ENCODE data around the gene TSTD1. TPM values are rescaled to one million over a fixed set of nuclear protein-coding genes. Genes with fewer than 3 reads are reported as not detected.

Gene TSTD1
- not detected for total RNA-seq (2021; fragmentation: NEBNext Ultra II Directional; extraction: Animal tissue kit (Norgen Biotek cat#: 25700))
- long read RNA-seq: 0 reads

- no peaks in the 10 kb centered on the region; the same call in 1 of the 2 replicates for H3K27me3 Mint-ChIP-seq (ENCODE audit: insufficient read depth)
- no peak for DNase-seq
- H3K4me3 Mint-ChIP-seq: no peak within 1 kb of the TSS
- TF ChIP-seq, protein P1, sequence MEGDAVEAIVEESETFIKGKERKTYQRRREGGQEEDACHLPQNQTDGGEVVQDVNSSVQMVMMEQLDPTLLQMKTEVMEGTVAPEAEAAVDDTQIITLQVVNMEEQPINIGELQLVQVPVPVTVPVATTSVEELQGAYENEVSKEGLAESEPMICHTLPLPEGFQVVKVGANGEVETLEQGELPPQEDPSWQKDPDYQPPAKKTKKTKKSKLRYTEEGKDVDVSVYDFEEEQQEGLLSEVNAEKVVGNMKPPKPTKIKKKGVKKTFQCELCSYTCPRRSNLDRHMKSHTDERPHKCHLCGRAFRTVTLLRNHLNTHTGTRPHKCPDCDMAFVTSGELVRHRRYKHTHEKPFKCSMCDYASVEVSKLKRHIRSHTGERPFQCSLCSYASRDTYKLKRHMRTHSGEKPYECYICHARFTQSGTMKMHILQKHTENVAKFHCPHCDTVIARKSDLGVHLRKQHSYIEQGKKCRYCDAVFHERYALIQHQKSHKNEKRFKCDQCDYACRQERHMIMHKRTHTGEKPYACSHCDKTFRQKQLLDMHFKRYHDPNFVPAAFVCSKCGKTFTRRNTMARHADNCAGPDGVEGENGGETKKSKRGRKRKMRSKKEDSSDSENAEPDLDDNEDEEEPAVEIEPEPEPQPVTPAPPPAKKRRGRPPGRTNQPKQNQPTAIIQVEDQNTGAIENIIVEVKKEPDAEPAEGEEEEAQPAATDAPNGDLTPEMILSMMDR (IDR thresholded peaks at IDR 0.05): no peak
- no peak within 1 kb of the TSS for H3K27ac Mint-ChIP-seq
- no peaks in the 10 kb centered on the region for H3K9me3 Mint-ChIP-seq
- peaks cover 9% of the 10 kb centered on the region for H3K36me3 Mint-ChIP-seq (ENCODE audit: low read depth)
- H3K4me1 Mint-ChIP-seq (ENCODE audit: low read depth): peaks cover 12% of the 10 kb centered on the region; the same call in 1 of the 2 replicates
These were observed at the start of gene TSTD1 for GRCh38 chr1:161038523-161039153. TSTD1 (minus strand) TSS chr1:161038964; CDS start chr1:161038889, 75 bp downstream.

DNA sequence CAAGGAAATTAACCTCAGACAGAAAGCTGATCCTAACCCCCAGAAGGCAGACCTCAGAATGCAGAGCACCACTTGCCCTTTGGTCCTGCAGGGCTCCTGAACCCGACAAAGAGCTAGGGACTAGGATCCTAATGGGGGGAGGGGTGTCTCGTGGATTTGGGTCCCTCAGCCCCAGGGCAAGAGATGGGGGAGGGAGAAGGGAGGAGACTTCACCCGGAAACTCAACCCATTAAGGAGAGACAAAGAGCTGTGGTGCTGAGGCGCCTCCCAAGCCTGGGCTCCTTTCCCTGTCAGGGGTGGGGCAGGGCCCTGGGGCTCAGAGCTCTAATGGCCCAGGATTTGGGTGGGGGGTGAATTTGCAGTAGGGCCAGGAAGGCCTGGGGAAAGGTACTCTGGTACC lies 47.7 kb upstream of the TSTD1 start:
- no peak for DNase-seq
- TF ChIP-seq, protein P1 (IDR thresholded peaks at IDR 0.05): no peak
- H3K27me3 Mint-ChIP-seq (ENCODE audit: insufficient read depth): no peaks in the 10 kb centered on the region; the same call in 1 of the 2 replicates
- peaks cover 69% of the 10 kb centered on the region for H3K4me1 Mint-ChIP-seq (ENCODE audit: low read depth)
- no peak overlapping the region for H3K4me3 Mint-ChIP-seq
- H3K36me3 Mint-ChIP-seq (ENCODE audit: low read depth): no peaks in the 10 kb centered on the region
- no peak overlapping the region for H3K27ac Mint-ChIP-seq
- no peaks in the 10 kb centered on the region for H3K9me3 Mint-ChIP-seq

- no peak overlapping the region for H3K4me3 Mint-ChIP-seq
These were observed 46.4 kb upstream of the TSTD1 start for GRCh38 chr1:161085165-161085564.

GRCh38 chr1:161084597-161084988 lies 45.8 kb upstream of the TSTD1 start:
- no peaks in the 10 kb centered on the region; the same call in 1 of the 2 replicates for H3K27me3 Mint-ChIP-seq (ENCODE audit: insufficient read depth)

More at GRCh38 chr1:161085165-161085564, 46.4 kb upstream of the TSTD1 start:
- H3K27ac Mint-ChIP-seq: peak overlapping the region; percentile 81
- H3K4me1 Mint-ChIP-seq (ENCODE audit: low read depth): peaks cover 82% of the 10 kb centered on the region
- H3K36me3 Mint-ChIP-seq (ENCODE audit: low read depth): no peaks in the 10 kb centered on the region
- TF ChIP-seq, protein P1 (IDR thresholded peaks at IDR 0.05): no peak
- no peaks in the 10 kb centered on the region; the same call in 1 of the 2 replicates for H3K27me3 Mint-ChIP-seq (ENCODE audit: insufficient read depth)
- no peak for DNase-seq
- no peaks in the 10 kb centered on the region for H3K9me3 Mint-ChIP-seq

GRCh38 chr1:161083748-161084596 lies 45.2 kb upstream of the TSTD1 start:
- peaks cover 84% of the 10 kb centered on the region for H3K4me1 Mint-ChIP-seq (ENCODE audit: low read depth)
- no peak for DNase-seq
- H3K4me3 Mint-ChIP-seq: no peak overlapping the region
- TF ChIP-seq, protein P1 (IDR thresholded peaks at IDR 0.05): no peak
- no peaks in the 10 kb centered on the region for H3K9me3 Mint-ChIP-seq
- H3K27me3 Mint-ChIP-seq (ENCODE audit: insufficient read depth): no peaks in the 10 kb centered on the region; the same call in 1 of the 2 replicates
- H3K27ac Mint-ChIP-seq: peak overlapping the region; percentile 93
- no peaks in the 10 kb centered on the region for H3K36me3 Mint-ChIP-seq (ENCODE audit: low read depth)

More at GRCh38 chr1:161084597-161084988, 45.8 kb upstream of the TSTD1 start:
- H3K4me3 Mint-ChIP-seq: no peak overlapping the region
- peak overlapping the region; percentile 93 for H3K27ac Mint-ChIP-seq
- H3K9me3 Mint-ChIP-seq: no peaks in the 10 kb centered on the region
- no peak for DNase-seq
- no peaks in the 10 kb centered on the region for H3K36me3 Mint-ChIP-seq (ENCODE audit: low read depth)
- peaks cover 86% of the 10 kb centered on the region for H3K4me1 Mint-ChIP-seq (ENCODE audit: low read depth)
- TF ChIP-seq, protein P1 (IDR thresholded peaks at IDR 0.05): no peak

All from HFFc6 (cell line).